ENCODE measurements around the gene CIZ1.
"Not testable (repeated sequence)": the region's sequence is repeated elsewhere in the genome, so short reads cannot be mapped to it uniquely, and the experiment has no call there.

CIZ1 gene

GRCh38 chr9:128190516-128191405, 611 bp downstream of the CIZ1 start:
- DNase-seq (ENCODE audit: low read depth), result peak; percentile 16

- no peak for DNase-seq (ENCODE audit: low read depth)
Observed at GRCh38 chr9:128190013-128190412, 1.4 kb downstream of the CIZ1 start.

- no peak for DNase-seq (ENCODE audit: low read depth)
Observed at GRCh38 chr9:128188209-128188608, 3.2 kb downstream of the CIZ1 start.

GRCh38 chr9:128187361-128187760, 4.0 kb downstream of the CIZ1 start:
- DNase-seq (ENCODE audit: low read depth), result no peak

- DNase-seq (ENCODE audit: low read depth), result no peak
Observed at GRCh38 chr9:128185979-128186965, 5.1 kb downstream of the CIZ1 start.

- no peak for DNase-seq (ENCODE audit: low read depth)
Observed at GRCh38 chr9:128182893-128183588, 8.3 kb downstream of the CIZ1 start.

GRCh38 chr9:128181480-128181879, 9.9 kb downstream of the CIZ1 start:
- not testable (repeated sequence) for DNase-seq (ENCODE audit: low read depth)

- no peak for DNase-seq (ENCODE audit: low read depth)
Observed at GRCh38 chr9:128180447-128180846, 10.9 kb downstream of the CIZ1 start.

- DNase-seq (ENCODE audit: low read depth), result no peak
Observed at GRCh38 chr9:128180001-128180400, 11.4 kb downstream of the CIZ1 start.

GRCh38 chr9:128178806-128179431, 12.5 kb downstream of the CIZ1 start:
- DNase-seq (ENCODE audit: low read depth), result no peak

GRCh38 chr9:128175726-128176125, 15.6 kb downstream of the CIZ1 start:
- no peak for DNase-seq (ENCODE audit: low read depth)

GRCh38 chr9:128175102-128175563, 16.2 kb downstream of the CIZ1 start:
- DNase-seq (ENCODE audit: low read depth), result no peak

GRCh38 chr9:128174062-128174461, 17.3 kb downstream of the CIZ1 start:
- DNase-seq (ENCODE audit: low read depth), result no peak

GRCh38 chr9:128169925-128170324, 21.4 kb downstream of the CIZ1 start:
- no peak for DNase-seq (ENCODE audit: low read depth)

- DNase-seq (ENCODE audit: low read depth), result no peak
Observed at GRCh38 chr9:128169492-128169891, 21.9 kb downstream of the CIZ1 start.

GRCh38 chr9:128168731-128169308, 22.6 kb downstream of the CIZ1 start:
- no peak for DNase-seq (ENCODE audit: low read depth)

- no peak for DNase-seq (ENCODE audit: low read depth)
Observed at GRCh38 chr9:128167209-128167608, 24.2 kb downstream of the CIZ1 start.

- no peak for DNase-seq (ENCODE audit: low read depth)
Observed at GRCh38 chr9:128166169-128166568, 25.2 kb downstream of the CIZ1 start.

GRCh38 chr9:128164307-128164885, 27.0 kb downstream of the CIZ1 start:
- DNase-seq (ENCODE audit: low read depth), result no peak

GRCh38 chr9:128163523-128164306, 27.7 kb downstream of the CIZ1 start:
- no peak for DNase-seq (ENCODE audit: low read depth)

Data from stimulated activated CD8-positive, alpha-beta memory T cell treated with anti-CD3 and anti-CD28 coated beads, Interleukin-12 subunit alpha, Interleukin-12 subunit beta, amount 100 ng/mL, for 1 hour (primary cell).